SU-DHL-6 (cell line): Measurements from ENCODE around the gene PPP6R1.

Experiments used
- H2AFZ ChIP-seq: fragments of 200-600 bp; sonication (generic); 2 replicates; pipeline ENCODE4 v1.6.1; 2014; ENCODE audit warnings: low read depth, mild to moderate bottlenecking, moderate library complexity, mixed read lengths, antibody characterized with exemption, low read length; ENCODE audit not compliant: severe bottlenecking
- H3F3A ChIP-seq: fragments of 200-600 bp; shearing (Covaris generic); 2 replicates; pipeline ENCODE4 v1.6.0; 2016; ENCODE audit warnings: antibody characterized with exemption, mild to moderate bottlenecking; ENCODE audit not compliant: insufficient read depth
- H3K27ac ChIP-seq: fragments of 200-600 bp; sonication (generic); 2 replicates; pipeline ENCODE4 v1.5.1; 2016; ENCODE audit warnings: low read depth, mild to moderate bottlenecking, low read length, moderate library complexity, mixed read lengths
- H3K27me3 ChIP-seq: fragments of 200-600 bp; sonication (generic), shearing (Covaris generic); 2 replicates; pipeline ENCODE4 v1.6.0; 2014; ENCODE audit warnings: mild to moderate bottlenecking, low read length
- H3K36me3 ChIP-seq: fragments of 200-600 bp; sonication (generic); 2 replicates; pipeline ENCODE4 v1.6.1; 2014; ENCODE audit warnings: mild to moderate bottlenecking, low read length, mixed read lengths
- H3K4me2 ChIP-seq: fragments of 300-600, 200-600 bp; shearing (Covaris generic), sonication (generic); 2 replicates; pipeline ENCODE4 v1.6.0; 2014; ENCODE audit warnings: low read length, low read depth, mild to moderate bottlenecking; ENCODE audit not compliant: poor library complexity, severe bottlenecking
- H3K4me3 ChIP-seq: fragments of 200-600 bp; sonication (generic); 2 replicates; pipeline ENCODE4 v1.5.1; 2014; ENCODE audit warnings: antibody characterized with exemption, low read length, mild to moderate bottlenecking, mixed read lengths; ENCODE audit not compliant: insufficient read depth, poor library complexity, severe bottlenecking
- H3K79me2 ChIP-seq: fragments of 200-600 bp; sonication (generic); 2 replicates; pipeline ENCODE4 v1.6.1; 2014; ENCODE audit warnings: mild to moderate bottlenecking, low read length, moderate library complexity; ENCODE audit not compliant: insufficient read depth
- H3K9ac ChIP-seq: fragments of 200-600 bp; sonication (generic); 2 replicates; pipeline ENCODE4 v1.7.0; 2014; ENCODE audit warnings: mild to moderate bottlenecking, low read length
- H3K9me2 ChIP-seq: fragments of 200-600 bp; sonication (generic); replicated peaks from 2 replicates; pipeline ENCODE4 v1.6.1; 2014; ENCODE audit warnings: low read length; ENCODE audit not compliant: insufficient read depth
- H3K9me3 ChIP-seq: fragments of 200-600 bp; sonication (generic); 2 replicates; pipeline ENCODE4 v1.6.1; 2014; ENCODE audit warnings: low read length, mixed read lengths; ENCODE audit not compliant: insufficient read depth
- H4K20me1 ChIP-seq: fragments of 200-600 bp; sonication (generic); 2 replicates; pipeline ENCODE4 v1.6.1; 2014; ENCODE audit warnings: low read depth, mild to moderate bottlenecking, antibody characterized with exemption, low read length, moderate library complexity, mixed read lengths
- EZH2phosphoT487 ChIP-seq: fragments of 200-600 bp; sonication (generic), shearing (Covaris generic); conservative IDR thresholded peaks from 2 replicates; pipeline ENCODE4 v1.6.1; 2018; ENCODE audit warnings: mild to moderate bottlenecking, antibody characterized with exemption, low read length, moderate library complexity, mixed read lengths
- TF ChIP-seq, protein P1 (sequence below): fragments of 200-600 bp; sonication (generic); IDR thresholded peaks from one replicate; pipeline ENCODE4 v1.5.1; 2017; ENCODE audit warnings: antibody characterized with exemption, mild to moderate bottlenecking, low read length, moderate library complexity; ENCODE audit not compliant: insufficient read depth, poor library complexity, severe bottlenecking

Gene PPP6R1

GRCh38 chr19:55273978-55274707 is 15.3 kb upstream of the PPP6R1 start:
- H3K36me3 ChIP-seq: no peaks in the 10 kb centered on the region
- H4K20me1 ChIP-seq: no peaks in the 10 kb centered on the region
- no peaks in the 10 kb centered on the region for H3K79me2 ChIP-seq
- no peak overlapping the region for H2AFZ ChIP-seq
- no peak overlapping the region for H3K4me3 ChIP-seq
- H3K9ac ChIP-seq: no peak overlapping the region
- H3K4me2 ChIP-seq: no peak overlapping the region
- no peaks in the 10 kb centered on the region for H3K9me3 ChIP-seq
- TF ChIP-seq EZH2phosphoT487: no peak
- TF ChIP-seq, protein P1, sequence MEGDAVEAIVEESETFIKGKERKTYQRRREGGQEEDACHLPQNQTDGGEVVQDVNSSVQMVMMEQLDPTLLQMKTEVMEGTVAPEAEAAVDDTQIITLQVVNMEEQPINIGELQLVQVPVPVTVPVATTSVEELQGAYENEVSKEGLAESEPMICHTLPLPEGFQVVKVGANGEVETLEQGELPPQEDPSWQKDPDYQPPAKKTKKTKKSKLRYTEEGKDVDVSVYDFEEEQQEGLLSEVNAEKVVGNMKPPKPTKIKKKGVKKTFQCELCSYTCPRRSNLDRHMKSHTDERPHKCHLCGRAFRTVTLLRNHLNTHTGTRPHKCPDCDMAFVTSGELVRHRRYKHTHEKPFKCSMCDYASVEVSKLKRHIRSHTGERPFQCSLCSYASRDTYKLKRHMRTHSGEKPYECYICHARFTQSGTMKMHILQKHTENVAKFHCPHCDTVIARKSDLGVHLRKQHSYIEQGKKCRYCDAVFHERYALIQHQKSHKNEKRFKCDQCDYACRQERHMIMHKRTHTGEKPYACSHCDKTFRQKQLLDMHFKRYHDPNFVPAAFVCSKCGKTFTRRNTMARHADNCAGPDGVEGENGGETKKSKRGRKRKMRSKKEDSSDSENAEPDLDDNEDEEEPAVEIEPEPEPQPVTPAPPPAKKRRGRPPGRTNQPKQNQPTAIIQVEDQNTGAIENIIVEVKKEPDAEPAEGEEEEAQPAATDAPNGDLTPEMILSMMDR: no peak
- no peaks in the 10 kb centered on the region for H3K9me2 ChIP-seq
- H3K27me3 ChIP-seq: no peaks in the 10 kb centered on the region
- peaks cover 25% of the 10 kb centered on the region for H3F3A ChIP-seq
- H3K27ac ChIP-seq: no peak overlapping the region

DNA sequence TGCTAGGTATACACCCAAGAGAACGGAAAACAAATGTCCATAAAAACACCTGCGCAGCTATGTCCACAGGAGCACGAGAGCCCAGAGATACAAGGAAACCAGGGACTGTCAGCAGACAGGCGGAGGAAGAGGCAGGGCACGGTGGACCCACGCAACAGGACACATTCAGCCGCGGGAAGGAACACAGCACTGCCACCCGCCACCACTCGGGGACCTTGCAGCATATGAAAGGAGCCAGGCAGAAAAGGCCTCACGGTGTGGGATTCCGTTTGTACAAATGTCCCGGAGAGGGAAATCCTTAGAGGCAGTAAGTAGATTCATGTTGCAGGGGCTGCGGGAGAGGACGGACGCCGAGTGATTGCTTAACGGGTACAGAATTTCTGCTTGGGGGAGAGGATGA is 13.3 kb upstream of the PPP6R1 start:
- Histone ChIP-seq H4K20me1 (no peaks in the 10 kb centered on the region), H3K27me3 (no peaks in the 10 kb centered on the region), H3K9me3 (no peaks in the 10 kb centered on the region), H3K79me2 (no peaks in the 10 kb centered on the region), H3K4me3 (no peak overlapping the region), H2AFZ (no peak overlapping the region), H3K36me3 (no peaks in the 10 kb centered on the region), H3K9ac (no peak overlapping the region), H3K27ac (no peak overlapping the region), H3K9me2 (no peaks in the 10 kb centered on the region), H3F3A (peaks cover 19% of the 10 kb centered on the region), H3K4me2 (no peak overlapping the region)
- no peak for TF ChIP-seq EZH2phosphoT487
- TF ChIP-seq, protein P1: no peak

DNA sequence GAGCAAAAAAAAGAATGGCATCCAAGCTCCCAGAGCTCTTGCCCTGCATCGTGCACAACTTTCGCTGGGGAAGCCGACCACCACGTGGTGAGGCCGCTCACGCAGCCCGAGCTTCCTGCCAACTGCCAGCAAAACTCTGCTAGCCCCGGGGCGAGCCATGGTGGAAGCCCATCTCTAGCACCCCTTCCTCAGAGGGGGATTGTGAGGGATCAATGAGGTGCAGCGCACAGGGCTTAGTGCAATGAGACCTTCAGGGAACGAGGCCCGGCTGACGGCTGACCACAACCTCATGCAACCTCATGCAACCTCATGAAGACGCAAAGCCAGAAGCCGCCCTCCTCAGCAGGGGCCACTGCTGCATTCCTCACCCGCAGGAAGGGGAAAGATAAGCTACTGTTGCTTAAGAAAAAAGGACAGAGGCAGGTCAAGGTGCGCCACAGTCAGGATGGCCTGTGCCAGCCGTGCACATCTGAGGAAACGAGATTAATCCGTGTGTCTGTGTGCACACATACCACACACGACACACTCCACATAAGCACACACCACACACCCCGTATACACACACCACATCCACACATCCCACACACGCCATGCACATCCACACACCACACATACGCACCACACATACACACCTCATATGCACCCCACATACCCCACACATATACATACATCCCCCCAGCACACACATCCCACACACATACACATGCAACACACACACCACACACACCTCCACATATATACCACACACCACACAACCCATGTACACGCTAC is 11.5 kb upstream of the PPP6R1 start:
- Histone ChIP-seq H3K9me2 (no peaks in the 10 kb centered on the region), H3K27me3 (no peaks in the 10 kb centered on the region), H3K9me3 (no peaks in the 10 kb centered on the region; the same call in 1 of the 2 replicates), H3K4me2 (no peak overlapping the region), H3K79me2 (no peaks in the 10 kb centered on the region), H4K20me1 (no peaks in the 10 kb centered on the region), H3K9ac (no peak overlapping the region), H2AFZ (no peak overlapping the region), H3K4me3 (no peak overlapping the region), H3K27ac (no peak overlapping the region), H3F3A (peaks cover 9% of the 10 kb centered on the region), H3K36me3 (no peaks in the 10 kb centered on the region)
- TF ChIP-seq EZH2phosphoT487: no peak
- TF ChIP-seq, protein P1: no peak
